Sigmoid colon (tissue), 7 donors: ENCODE data around the gene FGL2. TPM values are rescaled to one million over a fixed set of nuclear protein-coding genes. Genes with fewer than 3 reads are reported as not detected.
"Not testable (repeated sequence)": the region's sequence is repeated elsewhere in the genome, so short reads cannot be mapped to it uniquely, and the experiment has no call there.

Experiments used
- DNase-seq: peaks from one replicate; pipeline ENCODE4 v3.0.0-alpha.2; 2019
- H3K27ac ChIP-seq, 4 donors: fragments of 200-600 bp; sonication (generic); one replicate each; pipeline ENCODE4 v1.5.1; 2016 to 2019; ENCODE audit warnings: mild to moderate bottlenecking in 1 of 4
- H3K27me3 ChIP-seq, 3 donors: fragments of 200-600 bp; sonication (generic); one replicate each; pipeline ENCODE4 v1.5.1; 2019; ENCODE audit warnings: mild to moderate bottlenecking in 1 of 3
- H3K36me3 ChIP-seq, 4 donors: fragments of 200-600 bp; sonication (generic); one replicate each; pipeline ENCODE4 v1.5.1; 2016 to 2019
- H3K4me1 ChIP-seq, 4 donors: fragments of 200-600 bp; sonication (generic); one replicate each; pipeline ENCODE4 v1.5.1; 2017 to 2019
- H3K4me3 ChIP-seq, 4 donors: fragments of 200-600 bp; sonication (generic); one replicate each; pipeline ENCODE4 v1.5.1; 2017 to 2019; ENCODE audit warnings: mild to moderate bottlenecking in 2 of 4, moderate library complexity in 1 of 4
- H3K9me3 ChIP-seq, 4 donors: fragments of 200-600 bp in 3 of 4; sonication (generic) in 3 of 4; one replicate each; pipeline versions ENCODE4 v1.5.1 to v1.6.1; 2013 to 2019
- EP300 ChIP-seq, 4 donors: sonication (generic); formaldehyde crosslinking; IDR thresholded peaks; one replicate each; pipeline ENCODE4 v1.6.1; 2017; ENCODE audit warnings: antibody characterized with exemption in 4 of 4
- POLR2A ChIP-seq, 2 donors: fragments of 450-650 bp; IDR thresholded peaks; one replicate each; pipeline ENCODE4 v1.6.1; 2016; ENCODE audit warnings: antibody characterized with exemption in 2 of 2, mild to moderate bottlenecking in 2 of 2, moderate library complexity in 2 of 2
- POLR2AphosphoS5 ChIP-seq, 4 donors: sonication (generic); formaldehyde crosslinking; IDR thresholded peaks; one replicate each; pipeline ENCODE4 v1.6.1; 2017; ENCODE audit warnings: antibody characterized with exemption in 4 of 4
- WGBS, 2 donors: extraction: QIAGEN DNeasy Blood & Tissue Kit; methylation state at CpG; one replicate each; pipeline ENCODE4 v1.1.7; 2013; 5-methylcytosine and 5-hydroxymethylcytosine counted together
- intact Hi-C: fragments of 100-400 bp; cut with DNase I; formaldehyde crosslinking; loops from one replicate; pipeline ENCODE4 v1.15.1; 2023
- polyA plus RNA-seq, 3 donors: library from polyadenylated mRNA; stranded (reverse); fragments of 200-250 nt; gene quantifications; one replicate each; pipeline ENCODE4 v1.2.3, GENCODE V29; 2013
- total RNA-seq, 4 donors: library from RNA; depleted of rRNA; stranded (reverse); fragments of >200 nt; gene quantifications; one replicate each; pipeline ENCODE4 v1.1.0, GENCODE V29; 2016
- TF ChIP-seq, protein P1 (sequence below), 4 experiments: fragments of 450-650 bp in 3 of 4; fragments of 200-600 bp in 1 of 4; IDR thresholded peaks; one replicate each; pipeline ENCODE4 v1.5.1; 2016 to 2019; ENCODE audit warnings: antibody characterized with exemption in 4 of 4, mild to moderate bottlenecking in 3 of 4, moderate library complexity in 2 of 4
- donor health status: healthy with polysubstance abuse.
- donor health status: Bipolar disorder and iron deficiency.
- donor health status: healthy.

The FGL2 gene
- total and polyA plus RNA-seq, 7 donors = 15.0 to 97.4 (median 68.5) TPM

DNA sequence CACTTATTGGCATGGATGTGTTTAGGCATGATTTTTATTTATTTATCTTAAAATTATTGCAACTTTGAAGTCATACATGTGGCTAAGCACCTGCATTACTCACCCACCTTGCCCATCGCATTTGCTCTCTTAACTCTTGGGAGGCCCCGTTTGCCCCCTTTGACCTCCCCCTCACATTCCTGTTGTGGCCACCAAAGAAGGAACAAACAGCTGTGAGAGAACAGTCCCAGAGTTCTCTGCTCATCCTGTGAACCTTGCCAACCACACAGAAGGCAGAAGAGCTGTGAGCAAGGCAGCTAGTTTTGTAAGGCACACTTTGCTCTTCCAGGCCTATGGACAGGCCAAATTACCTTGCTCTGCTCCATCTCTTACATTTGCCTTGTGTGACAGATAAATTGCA is 23.6 kb upstream of the FGL2 start:
- intact Hi-C loops = no loop called here
- Histone ChIP-seq H3K36me3 (no peaks in the 10 kb centered on the region), H3K9me3 (no peaks in the 10 kb centered on the region), H3K27ac (no peak overlapping the region), H3K4me1 (peaks cover 0 to 9% (median 2%) of the 10 kb centered on the region in 4 donors), H3K4me3 (no peak overlapping the region), H3K27me3 (no peaks in the 10 kb centered on the region)
- 50 to 92% methylated on average over 2 of the region's 2 CpGs for whole genome bisulfite sequencing, 2 donors
- DNase-seq = no peak
- TF ChIP-seq POLR2AphosphoS5 (IDR thresholded peaks at IDR 0.05) = no peak
- no peak for TF ChIP-seq POLR2A (IDR thresholded peaks at IDR 0.05)
- TF ChIP-seq, protein P1, sequence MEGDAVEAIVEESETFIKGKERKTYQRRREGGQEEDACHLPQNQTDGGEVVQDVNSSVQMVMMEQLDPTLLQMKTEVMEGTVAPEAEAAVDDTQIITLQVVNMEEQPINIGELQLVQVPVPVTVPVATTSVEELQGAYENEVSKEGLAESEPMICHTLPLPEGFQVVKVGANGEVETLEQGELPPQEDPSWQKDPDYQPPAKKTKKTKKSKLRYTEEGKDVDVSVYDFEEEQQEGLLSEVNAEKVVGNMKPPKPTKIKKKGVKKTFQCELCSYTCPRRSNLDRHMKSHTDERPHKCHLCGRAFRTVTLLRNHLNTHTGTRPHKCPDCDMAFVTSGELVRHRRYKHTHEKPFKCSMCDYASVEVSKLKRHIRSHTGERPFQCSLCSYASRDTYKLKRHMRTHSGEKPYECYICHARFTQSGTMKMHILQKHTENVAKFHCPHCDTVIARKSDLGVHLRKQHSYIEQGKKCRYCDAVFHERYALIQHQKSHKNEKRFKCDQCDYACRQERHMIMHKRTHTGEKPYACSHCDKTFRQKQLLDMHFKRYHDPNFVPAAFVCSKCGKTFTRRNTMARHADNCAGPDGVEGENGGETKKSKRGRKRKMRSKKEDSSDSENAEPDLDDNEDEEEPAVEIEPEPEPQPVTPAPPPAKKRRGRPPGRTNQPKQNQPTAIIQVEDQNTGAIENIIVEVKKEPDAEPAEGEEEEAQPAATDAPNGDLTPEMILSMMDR (IDR thresholded peaks at IDR 0.05) = no peak
- no peak for TF ChIP-seq EP300 (IDR thresholded peaks at IDR 0.05)

DNA sequence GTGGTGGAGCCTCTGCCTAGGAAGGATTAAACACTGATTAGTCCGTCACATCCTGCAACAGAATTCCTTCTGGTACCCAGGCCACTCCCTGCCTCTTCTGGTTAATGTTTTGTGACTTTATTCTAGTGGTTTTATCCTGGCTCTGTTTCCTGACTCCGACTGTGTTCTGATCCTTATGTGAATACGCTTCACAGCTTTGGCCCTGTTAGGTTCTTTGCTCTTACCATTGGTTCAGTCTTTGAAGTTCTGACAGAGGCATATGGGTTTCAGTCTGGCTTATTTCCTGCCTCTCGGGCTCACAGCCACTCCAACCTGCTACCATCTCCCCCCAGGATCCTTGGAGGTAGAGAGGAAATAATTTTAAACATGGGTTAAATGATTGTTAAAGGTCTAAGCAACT is 23.2 kb upstream of the FGL2 start:
- no peaks in the 10 kb centered on the region for H3K9me3 ChIP-seq
- H3K27ac ChIP-seq = no peak overlapping the region
- no peaks in the 10 kb centered on the region for H3K27me3 ChIP-seq
- peaks cover 0 to 9% (median 2%) of the 10 kb centered on the region in 4 donors for H3K4me1 ChIP-seq
- no peaks in the 10 kb centered on the region for H3K36me3 ChIP-seq
- whole genome bisulfite sequencing, 2 donors = 76 to 84% methylated on average over 4 of the region's 4 CpGs
- intact Hi-C loops = no loop called here
- TF ChIP-seq POLR2A (IDR thresholded peaks at IDR 0.05) (no peak), POLR2AphosphoS5 (IDR thresholded peaks at IDR 0.05) (no peak), EP300 (IDR thresholded peaks at IDR 0.05) (no peak)
- TF ChIP-seq, protein P1 (IDR thresholded peaks at IDR 0.05) = no peak
- no peak for DNase-seq
- no peak overlapping the region for H3K4me3 ChIP-seq

DNA sequence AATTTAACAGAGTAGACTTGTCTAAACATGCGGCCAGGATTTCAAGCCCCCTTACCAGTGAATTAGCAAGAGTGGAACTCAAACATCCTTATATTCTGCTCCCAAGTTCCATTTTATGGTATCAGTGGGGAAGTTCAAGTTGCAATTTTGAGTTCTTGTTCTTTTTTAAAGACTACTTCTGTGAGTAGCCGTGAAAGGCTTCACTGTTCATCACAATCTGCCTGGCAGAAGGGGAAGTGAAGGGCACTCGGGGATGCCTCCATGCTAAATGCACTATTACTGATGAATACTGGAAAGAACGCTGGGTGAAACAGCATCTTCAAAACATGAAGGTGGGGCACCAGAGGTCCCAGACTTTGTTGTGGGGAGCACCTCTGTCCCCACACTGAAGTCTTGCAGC is 22.4 kb upstream of the FGL2 start:
- TF ChIP-seq EP300 (IDR thresholded peaks at IDR 0.05) = no peak
- no peak for TF ChIP-seq POLR2A (IDR thresholded peaks at IDR 0.05)
- TF ChIP-seq POLR2AphosphoS5 (IDR thresholded peaks at IDR 0.05) = no peak
- TF ChIP-seq, protein P1 (IDR thresholded peaks at IDR 0.05) = no peak
- Histone ChIP-seq H3K4me1 (peaks cover 0 to 9% (median 2%) of the 10 kb centered on the region in 4 donors), H3K27ac (no peak overlapping the region), H3K4me3 (no peak overlapping the region), H3K36me3 (no peaks in the 10 kb centered on the region), H3K27me3 (no peaks in the 10 kb centered on the region), H3K9me3 (no peaks in the 10 kb centered on the region)
- 80 to 93% methylated on average over 4 of the region's 4 CpGs for WGBS, 2 donors
- DNase-seq = no peak
- intact Hi-C loops = no loop called here

DNA sequence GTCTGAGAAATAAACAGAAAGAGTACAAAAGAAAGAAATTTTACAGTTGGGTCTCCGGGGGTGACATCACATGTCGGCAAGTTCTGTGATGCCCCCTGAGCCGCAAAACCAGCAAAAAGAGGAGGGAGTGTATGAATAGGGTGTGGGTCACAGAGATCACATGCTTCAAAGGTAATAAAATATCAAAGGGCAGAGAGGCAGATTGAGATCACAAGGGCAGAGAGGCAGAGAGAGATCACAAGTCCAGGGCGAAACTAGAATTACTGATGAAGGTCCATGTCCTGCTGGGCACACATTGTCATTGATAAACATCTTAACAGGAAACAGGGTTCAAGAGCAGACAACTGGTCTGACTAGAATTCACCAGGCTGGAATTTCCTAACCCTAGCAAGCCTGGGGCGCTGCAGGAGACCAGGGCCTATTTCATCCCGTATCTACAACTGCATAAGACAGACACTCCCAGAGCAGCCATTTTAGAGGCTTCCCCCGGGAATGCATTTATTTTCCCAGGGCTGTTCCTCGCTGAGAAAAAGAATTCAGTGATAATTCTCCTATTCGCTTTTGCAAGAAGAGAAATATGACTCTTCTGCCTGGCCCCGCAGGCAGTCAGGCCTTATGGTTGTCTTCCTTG is 20.2 kb upstream of the FGL2 start:
- intact Hi-C loops, H3K4me3 ChIP-seq, H3K27me3 ChIP-seq, H3K36me3 ChIP-seq, H3K4me1 ChIP-seq, H3K27ac ChIP-seq, DNase-seq, H3K9me3 ChIP-seq: not testable (repeated sequence)
- 87 to 91% methylated on average over 10 of the region's 10 CpGs for WGBS, 2 donors

DNA sequence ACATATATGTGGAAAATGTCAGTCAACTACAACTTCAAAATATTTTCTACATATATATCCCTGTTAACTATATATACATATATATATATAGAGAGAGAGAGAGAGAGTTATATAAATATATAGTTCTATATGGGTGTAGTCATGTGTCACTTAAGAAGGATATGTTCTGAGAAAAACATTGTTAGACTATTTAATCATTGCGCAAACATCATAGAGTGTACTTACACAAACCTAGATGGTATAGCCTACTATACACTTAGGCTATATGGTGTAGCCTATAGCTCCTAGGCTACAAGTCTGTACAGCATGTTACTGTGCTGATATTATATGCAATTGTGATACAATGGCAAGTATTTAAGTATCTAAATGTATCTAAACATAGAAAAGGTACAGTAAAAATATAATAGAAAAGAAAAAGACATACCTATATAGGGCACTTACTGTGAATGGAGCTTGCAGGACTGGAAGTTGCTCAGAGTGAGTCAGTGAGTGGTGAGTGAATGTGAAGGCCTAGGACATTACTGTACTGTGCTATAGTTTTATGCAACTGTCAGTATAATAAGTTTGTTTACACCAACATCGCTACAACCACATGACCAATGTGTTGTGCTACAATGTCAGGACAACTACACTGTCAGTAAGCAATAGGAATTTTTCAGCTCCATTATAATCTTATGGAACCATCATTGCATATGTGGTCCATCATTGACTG is 18.0 kb upstream of the FGL2 start:
- WGBS, 2 donors = 93 to 95% methylated on average over 2 of the region's 2 CpGs
- Histone ChIP-seq H3K27ac (no peak overlapping the region), H3K36me3 (no peaks in the 10 kb centered on the region), H3K9me3 (no peaks in the 10 kb centered on the region), H3K4me3 (no peak overlapping the region), H3K27me3 (no peaks in the 10 kb centered on the region), H3K4me1 (no peaks in the 10 kb centered on the region)
- intact Hi-C loops = no loop called here
- DNase-seq = no peak
- TF ChIP-seq, protein P1 (IDR thresholded peaks at IDR 0.05) = no peak
- TF ChIP-seq POLR2AphosphoS5 (IDR thresholded peaks at IDR 0.05) = no peak
- TF ChIP-seq EP300 (IDR thresholded peaks at IDR 0.05) = no peak
- no peak for TF ChIP-seq POLR2A (IDR thresholded peaks at IDR 0.05)
